Rectal smooth muscle tissue (tissue), 1 donor: ENCODE results near the gene APH1A.
A peak's percentile ranks its signal among the peaks of the same experiment; 100 is the strongest.

ENCODE experiments used
- H3K27ac ChIP-seq: one replicate; pipeline ENCODE4 v1.7.0; 2013; ENCODE audit warnings: low read depth, low read length, inconsistent platforms
- H3K27me3 ChIP-seq: one replicate; pipeline ENCODE4 v1.7.0; 2013; ENCODE audit warnings: low read length; ENCODE audit not compliant: control insufficient read depth, insufficient read depth
- H3K36me3 ChIP-seq: one replicate; pipeline ENCODE4 v1.7.0; 2013; ENCODE audit warnings: low read length; ENCODE audit not compliant: control insufficient read depth, insufficient read depth
- H3K4me1 ChIP-seq: one replicate; pipeline ENCODE4 v1.7.0; 2013; ENCODE audit warnings: low read length; ENCODE audit not compliant: control insufficient read depth, insufficient read depth
- H3K4me3 ChIP-seq: one replicate; pipeline ENCODE4 v1.7.0; 2013; ENCODE audit warnings: low read length
- H3K9ac ChIP-seq: one replicate; pipeline ENCODE4 v1.7.0; 2013; ENCODE audit warnings: low read length

The APH1A gene

GRCh38 chr1:150283260-150283659 lies 14.4 kb upstream of the APH1A start:
- H3K9ac ChIP-seq, result no peak overlapping the region
- H3K27me3 ChIP-seq, result no peaks in the 10 kb centered on the region
- no peaks in the 10 kb centered on the region for H3K36me3 ChIP-seq
- H3K4me1 ChIP-seq, result peaks cover 10% of the 10 kb centered on the region
- peak overlapping the region; percentile 85 for H3K27ac ChIP-seq
- H3K4me3 ChIP-seq, result peak overlapping the region; percentile 82

- H3K9ac ChIP-seq, result peak overlapping the region; percentile 16
- peak overlapping the region; percentile 82 for H3K4me3 ChIP-seq
- peaks cover 10% of the 10 kb centered on the region for H3K4me1 ChIP-seq
- H3K27ac ChIP-seq, result peak overlapping the region; percentile 85
- no peaks in the 10 kb centered on the region for H3K36me3 ChIP-seq
- no peaks in the 10 kb centered on the region for H3K27me3 ChIP-seq
Measured at GRCh38 chr1:150282558-150282958, 13.7 kb upstream of the APH1A start.

- H3K36me3 ChIP-seq, result no peaks in the 10 kb centered on the region
- H3K4me1 ChIP-seq, result peaks cover 10% of the 10 kb centered on the region
- peak within 1 kb of the TSS; percentile 94 for H3K27ac ChIP-seq
- peak within 1 kb of the TSS; percentile 51 for H3K9ac ChIP-seq
- no peaks in the 10 kb centered on the region for H3K27me3 ChIP-seq
- peak within 1 kb of the TSS; percentile 82 for H3K4me3 ChIP-seq
Measured at GRCh38 chr1:150281758-150282557, 13.1 kb upstream of the APH1A start, which contains the start of gene CIART. CIART (plus strand) TSS chr1:150282554; CDS start chr1:150283268, 714 bp downstream.

- H3K36me3 ChIP-seq, result no peaks in the 10 kb centered on the region
- H3K4me3 ChIP-seq, result peak overlapping the region; percentile 82
- H3K4me1 ChIP-seq, result peaks cover 10% of the 10 kb centered on the region
- peak overlapping the region; percentile 51 for H3K9ac ChIP-seq
- H3K27me3 ChIP-seq, result no peaks in the 10 kb centered on the region
- peak overlapping the region; percentile 94 for H3K27ac ChIP-seq
Measured at GRCh38 chr1:150281221-150281757, 12.5 kb upstream of the APH1A start.

- Histone ChIP-seq H3K27ac (peak overlapping the region; percentile 94), H3K9ac (peak overlapping the region; percentile 38), H3K27me3 (no peaks in the 10 kb centered on the region), H3K4me1 (peaks cover 10% of the 10 kb centered on the region), H3K36me3 (no peaks in the 10 kb centered on the region), H3K4me3 (no peak overlapping the region)
Measured at GRCh38 chr1:150280138-150280707, 11.4 kb upstream of the APH1A start.

- H3K27me3 ChIP-seq, result no peaks in the 10 kb centered on the region
- H3K4me1 ChIP-seq, result peaks cover 3% of the 10 kb centered on the region
- H3K36me3 ChIP-seq, result no peaks in the 10 kb centered on the region
- no peak overlapping the region for H3K27ac ChIP-seq
- no peak overlapping the region for H3K9ac ChIP-seq
- H3K4me3 ChIP-seq, result peak overlapping the region; percentile 3
Measured at GRCh38 chr1:150273311-150273710, 4.5 kb upstream of the APH1A start.

- Histone ChIP-seq H3K9ac (no peak overlapping the region), H3K27ac (no peak overlapping the region), H3K4me3 (no peak overlapping the region)
Measured at GRCh38 chr1:150271291-150271959, 2.6 kb upstream of the APH1A start.

GRCh38 chr1:150269451-150269850 lies 635 bp upstream of the APH1A start:
- Histone ChIP-seq H3K27ac (peak overlapping the region; percentile 94), H3K9ac (no peak overlapping the region), H3K36me3 (peaks cover 12% of the 10 kb centered on the region), H3K4me1 (peaks cover 12% of the 10 kb centered on the region), H3K27me3 (no peaks in the 10 kb centered on the region), H3K4me3 (peak overlapping the region; percentile 95)

More at GRCh38 chr1:150271291-150271959, 2.6 kb upstream of the APH1A start:
- peaks cover 12% of the 10 kb centered on the region for H3K4me1 ChIP-seq
- no peaks in the 10 kb centered on the region for H3K27me3 ChIP-seq
- H3K36me3 ChIP-seq, result peaks cover 5% of the 10 kb centered on the region

GRCh38 chr1:150268340-150268704 lies 494 bp downstream of the APH1A start:
- H3K9ac ChIP-seq, result peak overlapping the region; percentile 95
- H3K4me3 ChIP-seq, result peak overlapping the region; percentile 95
- peaks cover 12% of the 10 kb centered on the region for H3K4me1 ChIP-seq
- H3K27me3 ChIP-seq, result no peaks in the 10 kb centered on the region
- peaks cover 12% of the 10 kb centered on the region for H3K36me3 ChIP-seq
- H3K27ac ChIP-seq, result peak overlapping the region; percentile 94

GRCh38 chr1:150267896-150268295 lies 920 bp downstream of the APH1A start:
- H3K36me3 ChIP-seq, result peaks cover 12% of the 10 kb centered on the region
- peaks cover 9% of the 10 kb centered on the region for H3K4me1 ChIP-seq
- H3K4me3 ChIP-seq, result peak overlapping the region; percentile 95
- no peaks in the 10 kb centered on the region for H3K27me3 ChIP-seq
- peak overlapping the region; percentile 95 for H3K9ac ChIP-seq
- H3K27ac ChIP-seq, result peak overlapping the region; percentile 94

GRCh38 chr1:150263549-150263948 lies 5.3 kb downstream of the APH1A start:
- Histone ChIP-seq H3K4me1 (peaks cover 16% of the 10 kb centered on the region), H3K27ac (no peak overlapping the region), H3K27me3 (no peaks in the 10 kb centered on the region), H3K36me3 (peaks cover 12% of the 10 kb centered on the region), H3K4me3 (no peak overlapping the region), H3K9ac (no peak overlapping the region)
